ENCODE measurements around the gene CTSC. TPM values are rescaled to one million over a fixed set of nuclear protein-coding genes. Genes with fewer than 3 reads are reported as not detected.

Gene CTSC
- polyA plus RNA-seq, 3 donors: 150 to 415 (median 284) TPM

DNA sequence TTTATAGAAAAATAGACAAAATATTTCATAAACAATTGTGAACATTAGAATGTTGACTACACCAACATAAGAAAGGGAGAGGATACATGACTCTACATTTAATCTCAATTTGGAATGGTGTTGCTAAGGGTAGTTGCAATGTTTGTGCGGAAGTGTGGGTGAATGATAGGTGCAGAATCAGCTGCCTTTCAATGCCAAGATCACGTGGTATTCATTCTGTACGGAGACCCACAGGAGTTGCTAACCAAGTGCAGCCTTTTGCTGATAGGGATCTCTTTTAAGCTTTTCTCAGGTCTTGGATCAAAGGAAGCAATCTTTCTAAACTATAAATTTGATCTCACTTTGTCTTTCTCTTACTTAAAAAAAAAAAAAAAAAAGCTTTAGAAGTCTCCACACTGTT is 29.8 kb upstream of the CTSC start:
- WGBS (ENCODE audit: insufficient coverage): 100% methylated on average over 3 of the region's 3 CpGs
- TF ChIP-seq, protein P1, sequence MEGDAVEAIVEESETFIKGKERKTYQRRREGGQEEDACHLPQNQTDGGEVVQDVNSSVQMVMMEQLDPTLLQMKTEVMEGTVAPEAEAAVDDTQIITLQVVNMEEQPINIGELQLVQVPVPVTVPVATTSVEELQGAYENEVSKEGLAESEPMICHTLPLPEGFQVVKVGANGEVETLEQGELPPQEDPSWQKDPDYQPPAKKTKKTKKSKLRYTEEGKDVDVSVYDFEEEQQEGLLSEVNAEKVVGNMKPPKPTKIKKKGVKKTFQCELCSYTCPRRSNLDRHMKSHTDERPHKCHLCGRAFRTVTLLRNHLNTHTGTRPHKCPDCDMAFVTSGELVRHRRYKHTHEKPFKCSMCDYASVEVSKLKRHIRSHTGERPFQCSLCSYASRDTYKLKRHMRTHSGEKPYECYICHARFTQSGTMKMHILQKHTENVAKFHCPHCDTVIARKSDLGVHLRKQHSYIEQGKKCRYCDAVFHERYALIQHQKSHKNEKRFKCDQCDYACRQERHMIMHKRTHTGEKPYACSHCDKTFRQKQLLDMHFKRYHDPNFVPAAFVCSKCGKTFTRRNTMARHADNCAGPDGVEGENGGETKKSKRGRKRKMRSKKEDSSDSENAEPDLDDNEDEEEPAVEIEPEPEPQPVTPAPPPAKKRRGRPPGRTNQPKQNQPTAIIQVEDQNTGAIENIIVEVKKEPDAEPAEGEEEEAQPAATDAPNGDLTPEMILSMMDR (IDR thresholded peaks at IDR 0.05): no peak
- Histone ChIP-seq H3K9me3 (replicated peaks in 1 of 2; ENCODE audit: control insufficient read depth in 1 of 2, insufficient read depth in 1 of 2, low read length in 2 of 2) (no peaks in the 10 kb centered on the region), H3K79me2 (ENCODE audit: insufficient read depth, low read length) (no peaks in the 10 kb centered on the region), H3K27ac (ENCODE audit: low read depth in 1 of 2, low read length in 2 of 2) (no peak overlapping the region), H3K27me3 (ENCODE audit: control insufficient read depth in 2 of 2, insufficient read depth in 2 of 2, low read length in 2 of 2) (no peaks in the 10 kb centered on the region), H4K20me1 (ENCODE audit: insufficient read depth, low read length) (no peaks in the 10 kb centered on the region), H3K9ac (ENCODE audit: insufficient read depth, low read length, poor library complexity, severe bottlenecking) (no peak overlapping the region), H3K4me1 (ENCODE audit: control insufficient read depth in 1 of 2, insufficient read depth in 2 of 2, low read length in 2 of 2) (peaks cover 17 to 22% of the 10 kb centered on the region in 2 donors), H3K4me2 (replicated peaks; ENCODE audit: extremely low read depth, low read length, poor library complexity, severe bottlenecking) (no peak overlapping the region), H3K36me3 (replicated peaks in 1 of 2; ENCODE audit: control insufficient read depth in 1 of 2, insufficient read depth in 2 of 2, low read length in 2 of 2) (no peaks in the 10 kb centered on the region), H2AFZ (ENCODE audit: insufficient read depth, low read depth, low read length, poor library complexity, severe bottlenecking) (no peak overlapping the region), H3K4me3 (replicated peaks in 1 of 3; ENCODE audit: low read depth in 2 of 3, low read length in 3 of 3) (no peak overlapping the region)
- Mint-ChIP-seq H3K9me3 (no peaks in the 10 kb centered on the region), H3K27ac (no peak overlapping the region), H3K4me1 (peaks cover 17% of the 10 kb centered on the region), H3K36me3 (peaks cover 0 to 2% of the 10 kb centered on the region in 2 donors), H3K4me3 (no peak overlapping the region), H3K27me3 (ENCODE audit: low read depth in 3 of 3) (no peaks in the 10 kb centered on the region)
- intact Hi-C loops (cut with micrococcal nuclease): no loop called here
- DNase-seq: no peak

DNA sequence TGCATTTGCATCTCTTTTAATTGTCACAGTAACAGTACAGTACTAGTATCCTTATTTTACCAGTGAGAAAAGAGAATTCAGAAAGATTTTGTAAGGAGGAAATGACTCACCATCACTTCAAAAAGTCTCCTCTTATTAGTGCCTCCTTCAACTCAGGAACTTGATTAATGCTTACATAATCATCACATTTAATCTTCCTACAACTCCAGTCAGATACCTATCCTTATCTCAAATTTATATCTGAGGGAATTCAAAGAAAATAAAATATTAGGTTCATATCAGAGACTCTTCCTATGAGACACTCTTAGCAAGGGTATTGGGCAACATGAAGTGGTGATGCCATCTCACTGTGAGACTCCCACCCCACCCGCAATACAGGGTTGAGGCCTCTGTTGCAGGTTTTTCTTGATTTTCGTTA is 26.1 kb upstream of the CTSC start:
- Histone ChIP-seq H4K20me1 (ENCODE audit: insufficient read depth, low read length) (no peaks in the 10 kb centered on the region), H3K4me1 (ENCODE audit: control insufficient read depth in 1 of 2, insufficient read depth in 2 of 2, low read length in 2 of 2) (peaks cover 25 to 35% of the 10 kb centered on the region in 2 donors), H2AFZ (ENCODE audit: insufficient read depth, low read depth, low read length, poor library complexity, severe bottlenecking) (no peak overlapping the region), H3K4me3 (replicated peaks in 1 of 3; ENCODE audit: low read depth in 2 of 3, low read length in 3 of 3) (peak overlapping the region in 1 of 3 experiments; percentile 4), H3K27ac (ENCODE audit: low read depth in 1 of 2, low read length in 2 of 2) (peak overlapping the region in 1 of 2 donors; percentile 59), H3K4me2 (replicated peaks; ENCODE audit: extremely low read depth, low read length, poor library complexity, severe bottlenecking) (peak overlapping the region; percentile 19), H3K9me3 (replicated peaks in 1 of 2; ENCODE audit: control insufficient read depth in 1 of 2, insufficient read depth in 1 of 2, low read length in 2 of 2) (no peaks in the 10 kb centered on the region), H3K9ac (ENCODE audit: insufficient read depth, low read length, poor library complexity, severe bottlenecking) (no peak overlapping the region), H3K36me3 (replicated peaks in 1 of 2; ENCODE audit: control insufficient read depth in 1 of 2, insufficient read depth in 2 of 2, low read length in 2 of 2) (no peaks in the 10 kb centered on the region), H3K79me2 (ENCODE audit: insufficient read depth, low read length) (no peaks in the 10 kb centered on the region), H3K27me3 (ENCODE audit: control insufficient read depth in 2 of 2, insufficient read depth in 2 of 2, low read length in 2 of 2) (no peaks in the 10 kb centered on the region)
- Mint-ChIP-seq H3K27me3 (ENCODE audit: low read depth in 3 of 3) (no peaks in the 10 kb centered on the region), H3K36me3 (peaks cover 0 to 2% of the 10 kb centered on the region in 2 donors), H3K4me3 (no peak overlapping the region), H3K27ac (peak overlapping the region; percentile 42 to 86 (median 77)), H3K9me3 (no peaks in the 10 kb centered on the region), H3K4me1 (peaks cover 29% of the 10 kb centered on the region)
- TF ChIP-seq, protein P1 (IDR thresholded peaks at IDR 0.05): no peak
- DNase-seq: peak; percentile 42 to 88 (median 78)
- whole genome bisulfite sequencing (ENCODE audit: insufficient coverage): no CpG with 5 or more reads among the region's 2 CpGs
- intact Hi-C loops (cut with micrococcal nuclease): no loop called here

Measured in CD14-positive monocyte (primary cell).